ENCODE data around the gene SLC2A11. TPM values are rescaled to one million over a fixed set of nuclear protein-coding genes. Genes with fewer than 3 reads are reported as not detected.

The SLC2A11 gene
- total RNA-seq, 1 experiment from 2014 or later: 4.9 TPM

DNA sequence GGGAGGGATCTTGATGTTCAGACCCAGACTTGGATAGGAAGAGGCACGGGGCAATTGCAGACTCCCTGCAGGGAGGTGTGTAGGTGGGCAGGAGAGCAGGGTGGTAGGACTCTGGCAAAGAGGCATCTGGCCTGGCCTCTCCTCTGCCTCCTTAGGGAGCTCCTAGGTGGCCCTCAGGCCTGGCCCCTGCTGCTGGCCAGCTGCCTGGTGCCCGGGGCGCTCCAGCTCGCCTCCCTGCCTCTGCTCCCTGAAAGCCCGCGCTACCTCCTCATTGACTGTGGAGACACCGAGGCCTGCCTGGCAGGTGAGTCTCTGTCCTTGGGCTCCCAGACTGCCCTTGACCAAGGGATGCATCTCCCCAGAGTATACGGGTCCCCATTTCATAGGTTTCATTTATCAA lies 19.9 kb downstream of the SLC2A11 start:
- Histone ChIP-seq H3K9me3 (ENCODE audit: low read depth, low read length, poor library complexity, severe bottlenecking) (no peaks in the 10 kb centered on the region), H3K27me3 (replicated peaks; ENCODE audit: insufficient read depth, low read depth, low read length, poor library complexity) (no peaks in the 10 kb centered on the region), H3K36me3 (ENCODE audit: insufficient read depth, low read length, poor library complexity, severe bottlenecking) (no peaks in the 10 kb centered on the region), H3K4me1 (ENCODE audit: insufficient read depth, low read length, poor library complexity, severe bottlenecking) (no peaks in the 10 kb centered on the region), H3K27ac (ENCODE audit: low read depth, low read length, poor library complexity, severe bottlenecking) (no peak overlapping the region), H3K4me3 (ENCODE audit: low read depth, low read length, poor library complexity, severe bottlenecking) (no peak overlapping the region)
- no peak for TF ChIP-seq EZH2 (IDR thresholded peaks at IDR 0.05; ENCODE audit: borderline replicate concordance, low read depth, low read length, poor library complexity, severe bottlenecking)
- TF ChIP-seq, protein P1, sequence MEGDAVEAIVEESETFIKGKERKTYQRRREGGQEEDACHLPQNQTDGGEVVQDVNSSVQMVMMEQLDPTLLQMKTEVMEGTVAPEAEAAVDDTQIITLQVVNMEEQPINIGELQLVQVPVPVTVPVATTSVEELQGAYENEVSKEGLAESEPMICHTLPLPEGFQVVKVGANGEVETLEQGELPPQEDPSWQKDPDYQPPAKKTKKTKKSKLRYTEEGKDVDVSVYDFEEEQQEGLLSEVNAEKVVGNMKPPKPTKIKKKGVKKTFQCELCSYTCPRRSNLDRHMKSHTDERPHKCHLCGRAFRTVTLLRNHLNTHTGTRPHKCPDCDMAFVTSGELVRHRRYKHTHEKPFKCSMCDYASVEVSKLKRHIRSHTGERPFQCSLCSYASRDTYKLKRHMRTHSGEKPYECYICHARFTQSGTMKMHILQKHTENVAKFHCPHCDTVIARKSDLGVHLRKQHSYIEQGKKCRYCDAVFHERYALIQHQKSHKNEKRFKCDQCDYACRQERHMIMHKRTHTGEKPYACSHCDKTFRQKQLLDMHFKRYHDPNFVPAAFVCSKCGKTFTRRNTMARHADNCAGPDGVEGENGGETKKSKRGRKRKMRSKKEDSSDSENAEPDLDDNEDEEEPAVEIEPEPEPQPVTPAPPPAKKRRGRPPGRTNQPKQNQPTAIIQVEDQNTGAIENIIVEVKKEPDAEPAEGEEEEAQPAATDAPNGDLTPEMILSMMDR (conservative IDR thresholded peaks at IDR 0.05; ENCODE audit: low read depth, low read length): no peak
- POLR2A ChIA-PET (ENCODE audit: low non-redundant PET): no interaction called here
- intact Hi-C loops (cut with micrococcal nuclease; ENCODE audit: unreplicated experiment): no loop called here
- DNase-seq (ENCODE audit: low spot score): no peak
- BruUV-seq (replicated peaks): no TSS peak
- CTCF ChIA-PET: no interaction called here

DNA sequence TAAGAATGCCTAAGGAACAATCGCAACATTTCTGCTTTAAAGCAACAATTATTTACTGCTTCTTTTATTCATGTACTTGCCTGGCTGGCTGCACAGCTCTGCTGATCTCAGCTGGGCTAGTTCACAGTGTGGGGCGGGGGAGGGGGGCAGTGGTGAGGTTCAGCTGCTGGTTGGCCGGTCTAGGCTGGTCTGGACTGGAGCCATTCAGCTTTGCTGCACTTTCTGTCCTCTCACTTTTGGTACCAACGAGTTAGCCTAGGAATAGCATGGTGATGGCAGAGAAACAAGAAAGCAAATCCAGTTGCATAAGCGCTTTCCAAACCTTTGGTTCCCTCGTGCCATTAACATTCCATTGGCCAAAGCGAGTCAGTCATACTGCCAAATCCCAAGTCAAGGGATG lies 20.5 kb downstream of the SLC2A11 start:
- Histone ChIP-seq H3K4me1 (ENCODE audit: insufficient read depth, low read length, poor library complexity, severe bottlenecking) (no peaks in the 10 kb centered on the region), H3K27me3 (replicated peaks; ENCODE audit: insufficient read depth, low read depth, low read length, poor library complexity) (no peaks in the 10 kb centered on the region), H3K36me3 (ENCODE audit: insufficient read depth, low read length, poor library complexity, severe bottlenecking) (no peaks in the 10 kb centered on the region), H3K27ac (ENCODE audit: low read depth, low read length, poor library complexity, severe bottlenecking) (no peak overlapping the region), H3K4me3 (ENCODE audit: low read depth, low read length, poor library complexity, severe bottlenecking) (no peak overlapping the region), H3K9me3 (ENCODE audit: low read depth, low read length, poor library complexity, severe bottlenecking) (no peaks in the 10 kb centered on the region)
- CTCF ChIA-PET: no interaction called here
- TF ChIP-seq EZH2 (IDR thresholded peaks at IDR 0.05; ENCODE audit: borderline replicate concordance, low read depth, low read length, poor library complexity, severe bottlenecking): no peak
- TF ChIP-seq, protein P1 (conservative IDR thresholded peaks at IDR 0.05; ENCODE audit: low read depth, low read length): no peak
- POLR2A ChIA-PET (ENCODE audit: low non-redundant PET): no interaction called here
- intact Hi-C loops (cut with micrococcal nuclease; ENCODE audit: unreplicated experiment): no loop called here
- no TSS peak for BruUV-seq (replicated peaks)
- DNase-seq (ENCODE audit: low spot score): no peak

DNA sequence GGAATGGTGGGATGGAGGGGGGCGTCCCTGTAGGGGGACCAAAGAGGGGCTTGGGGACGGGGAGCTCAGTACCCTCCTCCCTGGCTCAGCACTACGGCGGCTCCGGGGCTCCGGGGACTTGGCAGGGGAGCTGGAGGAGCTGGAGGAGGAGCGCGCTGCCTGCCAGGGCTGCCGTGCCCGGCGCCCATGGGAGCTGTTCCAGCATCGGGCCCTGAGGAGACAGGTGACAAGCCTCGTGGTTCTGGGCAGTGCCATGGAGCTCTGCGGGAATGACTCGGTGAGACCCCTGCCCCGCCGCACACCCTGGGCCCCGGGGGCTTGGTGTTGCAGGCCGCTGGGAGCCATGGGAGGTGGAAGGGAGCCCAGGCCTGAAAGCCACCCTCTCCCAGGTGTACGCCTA lies 24.7 kb downstream of the SLC2A11 start:
- no peak for TF ChIP-seq EZH2 (IDR thresholded peaks at IDR 0.05; ENCODE audit: borderline replicate concordance, low read depth, low read length, poor library complexity, severe bottlenecking)
- TF ChIP-seq, protein P1 (conservative IDR thresholded peaks at IDR 0.05; ENCODE audit: low read depth, low read length): no peak
- H3K4me3 ChIP-seq (ENCODE audit: low read depth, low read length, poor library complexity, severe bottlenecking): no peak overlapping the region
- no TSS peak for BruUV-seq (replicated peaks)
- H3K36me3 ChIP-seq (ENCODE audit: insufficient read depth, low read length, poor library complexity, severe bottlenecking): no peaks in the 10 kb centered on the region
- H3K9me3 ChIP-seq (ENCODE audit: low read depth, low read length, poor library complexity, severe bottlenecking): no peaks in the 10 kb centered on the region
- CTCF ChIA-PET: no interaction called here
- intact Hi-C loops (cut with micrococcal nuclease; ENCODE audit: unreplicated experiment): no loop called here
- no peak for DNase-seq (ENCODE audit: low spot score)
- POLR2A ChIA-PET (ENCODE audit: low non-redundant PET): no interaction called here
- no peaks in the 10 kb centered on the region for H3K27me3 ChIP-seq (replicated peaks; ENCODE audit: insufficient read depth, low read depth, low read length, poor library complexity)
- H3K27ac ChIP-seq (ENCODE audit: low read depth, low read length, poor library complexity, severe bottlenecking): no peak overlapping the region
- no peaks in the 10 kb centered on the region for H3K4me1 ChIP-seq (ENCODE audit: insufficient read depth, low read length, poor library complexity, severe bottlenecking)
